Hepatocyte (in vitro differentiated cells): ENCODE data around the gene RASSF6. TPM values are rescaled to one million over a fixed set of nuclear protein-coding genes. Genes with fewer than 3 reads are reported as not detected.

ENCODE experiments used
- DNase-seq: peaks from one replicate; pipeline ENCODE4 v3.0.0-alpha.2; 2016; ENCODE audit warnings: low spot score
- H2AFZ ChIP-seq: fragments of 200-600 bp; sonication (generic); 2 replicates; pipeline ENCODE4 v1.6.0; 2016; ENCODE audit warnings: antibody characterized with exemption, mild to moderate bottlenecking
- H3K27ac ChIP-seq: fragments of 200-600 bp; sonication (generic); 2 replicates; pipeline ENCODE4 v1.5.1; 2016; ENCODE audit warnings: mild to moderate bottlenecking
- H3K27me3 ChIP-seq: fragments of 200-600 bp; sonication (generic); 2 replicates; pipeline ENCODE4 v1.6.1; 2016
- H3K36me3 ChIP-seq: fragments of 200-600 bp; sonication (generic); replicated peaks from 2 replicates; pipeline ENCODE4 v1.5.1; 2016; ENCODE audit warnings: low read depth; ENCODE audit not compliant: insufficient read depth
- H3K4me1 ChIP-seq: fragments of 200-600 bp; sonication (generic); 2 replicates; pipeline ENCODE4 v1.5.1; 2016; ENCODE audit warnings: mild to moderate bottlenecking, moderate library complexity; ENCODE audit not compliant: insufficient read depth
- H3K4me2 ChIP-seq: fragments of 200-600 bp; sonication (generic); 2 replicates; pipeline ENCODE4 v1.6.0; 2016
- H3K4me3 ChIP-seq: fragments of 200-600 bp; sonication (generic); 2 replicates; pipeline ENCODE4 v1.5.1; 2016; ENCODE audit warnings: mild to moderate bottlenecking
- H3K79me2 ChIP-seq: fragments of 200-600 bp; sonication (generic); 2 replicates; pipeline ENCODE4 v1.6.0; 2017; ENCODE audit warnings: mild to moderate bottlenecking
- H3K9me2 ChIP-seq: fragments of 200-600 bp; sonication (generic); replicated peaks from 2 replicates; pipeline ENCODE4 v1.6.0; 2017; ENCODE audit warnings: mild to moderate bottlenecking; ENCODE audit not compliant: insufficient read depth
- H3K9me3 ChIP-seq: fragments of 200-600 bp; sonication (generic); 2 replicates; pipeline ENCODE4 v1.5.1; 2016; ENCODE audit warnings: low read depth, mild to moderate bottlenecking
- H4K20me1 ChIP-seq: fragments of 200-600 bp; sonication (generic); 2 replicates; pipeline ENCODE4 v1.6.0; 2016; ENCODE audit warnings: mild to moderate bottlenecking; ENCODE audit not compliant: insufficient read depth, poor library complexity, severe bottlenecking
- EZH2 ChIP-seq: fragments of 200-600 bp; sonication (generic); IDR thresholded peaks from 2 replicates; pipeline ENCODE4 v1.6.1; 2016; ENCODE audit warnings: antibody characterized with exemption, mild to moderate bottlenecking, borderline replicate concordance
- EZH2phosphoT487 ChIP-seq: fragments of 200-600 bp; sonication (generic); IDR thresholded peaks from one replicate; pipeline ENCODE4 v1.6.1; 2018; ENCODE audit warnings: antibody characterized with exemption, mild to moderate bottlenecking, low read depth, moderate library complexity; ENCODE audit not compliant: unreplicated experiment, severe bottlenecking
- WGBS: methylation state at CpG from one replicate; pipeline ENCODE4 v1.1.6; 2016; ENCODE audit warnings: low lambda C conversion rate; ENCODE audit errors: missing lambda C conversion rate; 5-methylcytosine and 5-hydroxymethylcytosine counted together
- polyA plus RNA-seq: library from polyadenylated mRNA; unstranded; fragments of >200 nt; fragmentation: Nextera tagmentation; extraction: Ambion mirVana; gene quantifications from 2 replicates; pipeline ENCODE4 v1.2.1, GENCODE V29; 2016
- total RNA-seq: library from RNA; depleted of rRNA; stranded (reverse); fragments of >200 nt; gene quantifications from 2 replicates; pipeline ENCODE4 v1.2.3, GENCODE V29; 2014
- TF ChIP-seq, protein P1 (sequence below): fragments of 200-600 bp; sonication (generic); IDR thresholded peaks from 2 replicates; pipeline ENCODE4 v1.5.1; 2016; ENCODE audit warnings: antibody characterized with exemption, mild to moderate bottlenecking; ENCODE audit not compliant: poor library complexity

The RASSF6 gene
- total and polyA plus RNA-seq, 2 experiments from 2014 or later, result 2.1 to 6.5 TPM

DNA sequence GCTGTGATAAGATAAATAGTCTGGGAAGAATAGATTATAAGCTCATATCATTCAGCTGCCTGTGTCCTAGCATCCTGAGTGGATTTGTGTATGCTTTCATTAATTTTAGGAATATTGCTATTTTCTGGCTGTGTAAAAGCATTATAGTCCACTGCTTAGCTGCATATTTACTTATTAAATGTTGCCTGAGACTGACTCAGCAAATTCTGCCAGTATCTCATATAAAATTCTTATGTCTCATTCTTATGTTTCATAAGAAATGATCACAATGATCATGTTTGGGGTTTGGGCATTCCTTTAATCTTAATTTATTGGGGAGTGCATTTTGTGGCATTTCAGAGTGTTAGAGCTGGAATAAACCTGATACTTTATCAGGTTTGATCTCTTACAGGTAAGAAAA lies 34.9 kb downstream of the RASSF6 start:
- Histone ChIP-seq H3K27me3 (no peaks in the 10 kb centered on the region), H3K4me3 (no peak overlapping the region), H3K4me2 (no peak overlapping the region), H3K79me2 (no peaks in the 10 kb centered on the region), H3K36me3 (no peaks in the 10 kb centered on the region), H4K20me1 (no peaks in the 10 kb centered on the region), H2AFZ (no peak overlapping the region), H3K27ac (no peak overlapping the region), H3K9me2 (no peaks in the 10 kb centered on the region), H3K9me3 (no peaks in the 10 kb centered on the region), H3K4me1 (peaks cover 7% of the 10 kb centered on the region)
- TF ChIP-seq, protein P1, sequence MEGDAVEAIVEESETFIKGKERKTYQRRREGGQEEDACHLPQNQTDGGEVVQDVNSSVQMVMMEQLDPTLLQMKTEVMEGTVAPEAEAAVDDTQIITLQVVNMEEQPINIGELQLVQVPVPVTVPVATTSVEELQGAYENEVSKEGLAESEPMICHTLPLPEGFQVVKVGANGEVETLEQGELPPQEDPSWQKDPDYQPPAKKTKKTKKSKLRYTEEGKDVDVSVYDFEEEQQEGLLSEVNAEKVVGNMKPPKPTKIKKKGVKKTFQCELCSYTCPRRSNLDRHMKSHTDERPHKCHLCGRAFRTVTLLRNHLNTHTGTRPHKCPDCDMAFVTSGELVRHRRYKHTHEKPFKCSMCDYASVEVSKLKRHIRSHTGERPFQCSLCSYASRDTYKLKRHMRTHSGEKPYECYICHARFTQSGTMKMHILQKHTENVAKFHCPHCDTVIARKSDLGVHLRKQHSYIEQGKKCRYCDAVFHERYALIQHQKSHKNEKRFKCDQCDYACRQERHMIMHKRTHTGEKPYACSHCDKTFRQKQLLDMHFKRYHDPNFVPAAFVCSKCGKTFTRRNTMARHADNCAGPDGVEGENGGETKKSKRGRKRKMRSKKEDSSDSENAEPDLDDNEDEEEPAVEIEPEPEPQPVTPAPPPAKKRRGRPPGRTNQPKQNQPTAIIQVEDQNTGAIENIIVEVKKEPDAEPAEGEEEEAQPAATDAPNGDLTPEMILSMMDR, result no peak
- TF ChIP-seq EZH2 (no peak), EZH2phosphoT487 (no peak)
- no peak for DNase-seq

DNA sequence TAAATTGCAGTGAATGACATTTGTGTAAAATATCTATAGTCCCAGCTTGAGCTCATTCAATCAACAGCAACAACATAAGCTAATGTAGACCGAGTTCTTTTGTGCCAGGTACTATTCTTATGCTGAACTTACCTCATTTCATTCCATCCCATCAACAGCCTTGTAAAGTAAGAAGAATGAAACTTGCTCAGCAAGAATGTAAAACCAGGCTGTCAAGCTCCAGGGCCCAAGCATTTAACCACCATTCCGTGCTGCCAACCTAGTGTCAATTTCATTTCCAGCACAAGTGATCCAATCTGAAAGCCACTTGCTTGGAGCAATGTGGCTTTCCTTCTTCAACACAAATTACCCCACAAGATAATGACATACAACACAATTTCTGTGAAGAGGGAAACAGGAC lies 36.6 kb downstream of the RASSF6 start:
- Histone ChIP-seq H3K36me3 (no peaks in the 10 kb centered on the region), H3K4me3 (no peak overlapping the region), H3K27me3 (no peaks in the 10 kb centered on the region), H3K27ac (no peak overlapping the region), H3K79me2 (no peaks in the 10 kb centered on the region), H2AFZ (no peak overlapping the region), H3K4me2 (no peak overlapping the region), H3K9me3 (no peaks in the 10 kb centered on the region), H3K9me2 (no peaks in the 10 kb centered on the region), H4K20me1 (no peaks in the 10 kb centered on the region), H3K4me1 (no peaks in the 10 kb centered on the region)
- DNase-seq, result no peak
- 54% methylated on average over 2 of the region's 2 CpGs for WGBS
- TF ChIP-seq, protein P1, result no peak
- TF ChIP-seq EZH2phosphoT487 (no peak), EZH2 (no peak)

GRCh38 chr4:73577371-73577770 lies 42.9 kb downstream of the RASSF6 start:
- no peaks in the 10 kb centered on the region for H4K20me1 ChIP-seq
- H2AFZ ChIP-seq, result no peak overlapping the region
- no peak for TF ChIP-seq EZH2phosphoT487
- no peak for TF ChIP-seq EZH2
- TF ChIP-seq, protein P1, result no peak
- H3K4me1 ChIP-seq, result no peaks in the 10 kb centered on the region
- H3K4me3 ChIP-seq, result no peak overlapping the region
- no peaks in the 10 kb centered on the region for H3K9me2 ChIP-seq
- no peaks in the 10 kb centered on the region for H3K36me3 ChIP-seq
- no peaks in the 10 kb centered on the region for H3K27me3 ChIP-seq
- no peaks in the 10 kb centered on the region for H3K9me3 ChIP-seq
- H3K79me2 ChIP-seq, result no peaks in the 10 kb centered on the region
- H3K4me2 ChIP-seq, result no peak overlapping the region
- no peak overlapping the region for H3K27ac ChIP-seq
- no peak for DNase-seq

- no peaks in the 10 kb centered on the region for H3K9me2 ChIP-seq
- H3K9me3 ChIP-seq, result no peaks in the 10 kb centered on the region
- no peak for DNase-seq
- no peaks in the 10 kb centered on the region for H3K27me3 ChIP-seq
- H3K36me3 ChIP-seq, result no peaks in the 10 kb centered on the region
- 90% methylated on average over 3 of the region's 3 CpGs for WGBS
- TF ChIP-seq, protein P1, result no peak
- TF ChIP-seq EZH2phosphoT487, result no peak
- TF ChIP-seq EZH2, result no peak
- H4K20me1 ChIP-seq, result no peaks in the 10 kb centered on the region
- no peak overlapping the region for H2AFZ ChIP-seq
- no peak overlapping the region for H3K27ac ChIP-seq
- no peaks in the 10 kb centered on the region for H3K4me1 ChIP-seq
- no peak overlapping the region for H3K4me3 ChIP-seq
- no peaks in the 10 kb centered on the region for H3K79me2 ChIP-seq
- no peak overlapping the region for H3K4me2 ChIP-seq
These were observed 43.9 kb downstream of the RASSF6 start for GRCh38 chr4:73576381-73576780.
